Endothelial cell of umbilical vein (primary cell): Measurements from ENCODE around the gene LPIN2.

Experiments used
- CTCF ChIP-seq, 2 donors: IDR thresholded peaks; 1 replicate in 1 of 2; 2 replicates in 1 of 2; pipeline ENCODE4 v1.5.1; 2011; ENCODE audit warnings: low read length in 2 of 2, mild to moderate bottlenecking in 2 of 2, moderate library complexity in 2 of 2, control low read depth in 1 of 2, inconsistent platforms in 1 of 2, low read depth in 1 of 2; ENCODE audit not compliant: insufficient read depth in 1 of 2; ENCODE audit errors: extremely low read depth in 1 of 2
- EZH2 ChIP-seq: IDR thresholded peaks from 2 replicates; pipeline ENCODE4 v1.6.1; 2012; ENCODE audit warnings: borderline replicate concordance, low read depth, mild to moderate bottlenecking, moderate library complexity, low read length, inconsistent platforms; ENCODE audit not compliant: severe bottlenecking
- FOS ChIP-seq: IDR thresholded peaks from 2 replicates; pipeline ENCODE4 v1.6.1; 2011; ENCODE audit warnings: mild to moderate bottlenecking, low read length, moderate library complexity, borderline replicate concordance; ENCODE audit not compliant: insufficient read depth
- GATA2 ChIP-seq: IDR thresholded peaks from 2 replicates; pipeline ENCODE4 v1.7.0; 2011; ENCODE audit warnings: low read depth, mild to moderate bottlenecking, moderate library complexity, mixed read lengths, low read length; ENCODE audit not compliant: insufficient read length, insufficient read depth
- JUN ChIP-seq: IDR thresholded peaks from 2 replicates; pipeline ENCODE4 v1.6.1; 2011; ENCODE audit warnings: borderline replicate concordance, low read depth; ENCODE audit not compliant: insufficient read length, insufficient read depth
- MAX ChIP-seq: IDR thresholded peaks from 2 replicates; pipeline ENCODE4 v1.6.1; 2011; ENCODE audit not compliant: insufficient read depth, insufficient read length
- MYC ChIP-seq: IDR thresholded peaks from one replicate; pipeline ENCODE4 v1.6.1; 2011; ENCODE audit warnings: mild to moderate bottlenecking, low read depth, low read length
- POLR2A ChIP-seq: IDR thresholded peaks from 2 replicates; pipeline ENCODE4 v1.6.1; 2012; ENCODE audit warnings: low read depth, mild to moderate bottlenecking, control low read depth, low read length
- POLR2AphosphoS5 ChIP-seq: IDR thresholded peaks from 2 replicates; pipeline ENCODE4 v1.6.1; 2012; ENCODE audit warnings: low read depth, mild to moderate bottlenecking, control low read depth, low read length, moderate library complexity; ENCODE audit not compliant: insufficient read depth

- TF ChIP-seq CTCF (IDR thresholded peaks at IDR 0.05; ENCODE audit: extremely low read depth in 1 of 2, insufficient read depth in 1 of 2, low read depth in 1 of 2, low read length in 2 of 2): no peak
- no peak for TF ChIP-seq MAX
- no peak for TF ChIP-seq MYC
- no peak for TF ChIP-seq EZH2
- no peak for TF ChIP-seq JUN
- TF ChIP-seq FOS: no peak
- TF ChIP-seq POLR2A: no peak
- no peak for TF ChIP-seq POLR2AphosphoS5
- no peak for TF ChIP-seq GATA2
These were observed 1.7 kb upstream of the LPIN2 start for GRCh38 chr18:3014503-3015203.
